A549 (cell line): ENCODE measurements around the gene ARIH2. TPM values are rescaled to one million over a fixed set of nuclear protein-coding genes. Genes with fewer than 3 reads are reported as not detected.

ENCODE experiments used
- ATAC-seq, 2 experiments: fragments of 200-7000 bp in 1 of 2; fragments of >200 bp in 1 of 2; cut with Nextera tagmentation in 1 of 2; cut with Tn5 transposase in 1 of 2; 3 replicates each; pipeline versions ENCODE4 v1.8.0 to v1.9.1; 2018 to 2020; ENCODE audit warnings: mild to moderate bottlenecking in 1 of 2, moderate library complexity in 1 of 2
- CTCF ChIA-PET: fragments of 300-600 bp; sonication (Branson Sonifier 250); formaldehyde crosslinking; extraction: SDS; loops from one replicate; lab custom pipeline; 2021; ENCODE audit warnings: antibody characterized with exemption, inconsistent platforms; lab: Yijun Ruan, JAX
- POLR2A ChIA-PET: fragments of 350-600 bp; formaldehyde crosslinking; extraction: SDS; loops from one replicate; lab custom pipeline; 2021; ENCODE audit warnings: antibody characterized with exemption, inconsistent platforms; lab: Yijun Ruan, JAX
- DNase-seq, 2 experiments: peaks; one replicate each; pipeline versions ENCODE4 v3.0.0 to v3.0.0-alpha.2; 2011 to 2016; ENCODE audit warnings: low read depth in 1 of 2, low spot score in 1 of 2
- FAIRE-seq: peaks from 2 replicates; lab custom pipeline; 2011; peaks lifted over from hg19 to GRCh38; lab: Jason Lieb, UNC
- H3K27ac ChIP-seq, 2 experiments: fragments of >200 bp; sonication (Bioruptor Twin); formaldehyde crosslinking; 3 replicates each; pipeline ENCODE4 v1.5.1; 2016 to 2017
- H3K4me1 ChIP-seq: fragments of >200 bp; sonication (Bioruptor Twin); formaldehyde crosslinking; 3 replicates; pipeline ENCODE4 v1.6.1; 2016
- H3K4me2 ChIP-seq: fragments of >200 bp; sonication (Bioruptor Twin); formaldehyde crosslinking; 3 replicates; pipeline ENCODE4 v1.6.1; 2016
- H3K4me3 ChIP-seq: fragments of >200 bp; sonication (Bioruptor Twin); formaldehyde crosslinking; 3 replicates; pipeline ENCODE4 v1.5.1; 2016
- H3K9me3 ChIP-seq: fragments of >200 bp; sonication (Bioruptor Twin); formaldehyde crosslinking; 3 replicates; pipeline ENCODE4 v1.6.1; 2016
- ATOH8 ChIP-seq: fragments of 250-450 bp; sonication (Bioruptor Pico); IDR thresholded peaks from 2 replicates; pipeline ENCODE4 v1.5.0; 2020; ENCODE audit warnings: low read depth, mild to moderate bottlenecking, moderate library complexity
- CBX8 ChIP-seq: fragments of 200-600 bp; sonication (generic); IDR thresholded peaks from 2 replicates; pipeline ENCODE4 v1.6.1; 2016
- CTCF ChIP-seq: fragments of >200 bp; sonication (Bioruptor Twin); formaldehyde crosslinking; IDR thresholded peaks from 3 replicates; pipeline ENCODE4 v1.5.1; 2016
- E2F6 ChIP-seq: IDR thresholded peaks from 2 replicates; pipeline ENCODE4 v1.6.1; 2012; ENCODE audit warnings: low read depth, borderline replicate concordance
- ELK1 ChIP-seq: fragments of 150-350 bp; IDR thresholded peaks from 2 replicates; pipeline ENCODE4 v1.6.1; 2014; ENCODE audit warnings: low read depth, mild to moderate bottlenecking, low read length
- GATA3 ChIP-seq: IDR thresholded peaks from 2 replicates; pipeline ENCODE4 v1.6.1; 2012; ENCODE audit warnings: borderline replicate concordance
- HOXB5 ChIP-seq: fragments of 250-450 bp; sonication (Bioruptor Pico); IDR thresholded peaks from 2 replicates; pipeline ENCODE4 v1.5.0; 2020; ENCODE audit warnings: mild to moderate bottlenecking, moderate library complexity
- JUN ChIP-seq, 2 experiments: fragments of >200 bp; sonication (Bioruptor Twin); formaldehyde crosslinking; IDR thresholded peaks; 2 replicates in 1 of 2; 3 replicates in 1 of 2; pipeline ENCODE4 v1.6.1; 2016 to 2017
- MAFK ChIP-seq: fragments of 450-650 bp; IDR thresholded peaks from 2 replicates; pipeline ENCODE4 v1.6.1; 2014; ENCODE audit not compliant: partially characterized antibody
- MAZ ChIP-seq: fragments of 150-350 bp; IDR thresholded peaks from 2 replicates; pipeline ENCODE4 v1.6.1; 2014; ENCODE audit warnings: antibody characterized with exemption, low read depth, low read length, borderline replicate concordance
- MYC ChIP-seq: IDR thresholded peaks from 2 replicates; pipeline ENCODE4 v1.6.1; 2012; ENCODE audit warnings: mild to moderate bottlenecking, inconsistent platforms, low read length, improper control_type of control experiment, borderline replicate concordance
- NFE2L2 ChIP-seq: fragments of 150-350 bp; conservative IDR thresholded peaks from 2 replicates; pipeline ENCODE4 v1.6.1; 2014; ENCODE audit warnings: low read length
- PBX3 ChIP-seq: IDR thresholded peaks from 2 replicates; pipeline ENCODE4 v1.6.1; 2012
- RFX5 ChIP-seq: fragments of 450-650 bp; IDR thresholded peaks from 2 replicates; pipeline ENCODE4 v1.7.1; 2014; ENCODE audit warnings: antibody characterized with exemption, mild to moderate bottlenecking, moderate library complexity
- TP53 ChIP-seq: fragments of 250-450 bp; sonication (Bioruptor Pico); IDR thresholded peaks from 2 replicates; pipeline ENCODE4 v1.5.0; 2021; ENCODE audit warnings: mild to moderate bottlenecking, moderate library complexity
- USF2 ChIP-seq: fragments of 450-650 bp; IDR thresholded peaks from 2 replicates; pipeline ENCODE4 v1.6.1; 2014; ENCODE audit warnings: antibody characterized with exemption
- WGBS: methylation state at CpG from one replicate; pipeline ENCODE4 v1.1.6; 2017; ENCODE audit errors: missing lambda C conversion rate; 5-methylcytosine and 5-hydroxymethylcytosine counted together
- polyA plus RNA-seq, 4 experiments: library from polyadenylated mRNA; depleted of rRNA in 3 of 4; stranded (reverse); fragments of >200 nt; fragmentation: RNase III in 1 of 4; extraction: RNeasy Plus Mini Kit Qiagen cat#74134 plus additional on column Dnase treatment in 1 of 4; gene quantifications; 2 replicates in 3 of 4; 3 replicates in 1 of 4; pipeline ENCODE4 v1.2.3, GENCODE V29; 2011 to 2017

ARIH2 gene
- polyA plus RNA-seq, 2 of the 4 experiments (the other 2 are of a cell fraction), result 52.4 to 88.8 TPM

- ATAC-seq (no peak), FAIRE-seq (no peak), DNase-seq (no peak)
- Histone ChIP-seq H3K9me3 (no peaks in the 10 kb centered on the region), H3K4me1 (peaks cover 21% of the 10 kb centered on the region; the same call in 2 of the 3 replicates), H3K4me2 (no peak overlapping the region), H3K4me3 (no peak overlapping the region), H3K27ac (no peak overlapping the region)
- TF ChIP-seq NFE2L2 (no peak), TP53 (CRISPR knock-in tag) (no peak)
- 72% methylated on average over 3 of the region's 3 CpGs for WGBS
- ChIA-PET CTCF (interaction anchor here (0.6 to 30.1 kb wide), 3 partner anchors 10 to 25 kb away, joined by 3 to 385 read pairs (median 65); partner anchors contain the start of genes DALRD3, NDUFAF3 and P4HTM), POLR2A (no interaction called here)
Observed at GRCh38 chr3:49009396-49009795, 90.8 kb downstream of the ARIH2 start.

GRCh38 chr3:49012441-49013017, 93.9 kb downstream of the ARIH2 start:
- TF ChIP-seq ELK1, result no peak
- H3K27ac ChIP-seq, result no peak overlapping the region
- H3K4me1 ChIP-seq, result peaks cover 13% of the 10 kb centered on the region; the same call in 2 of the 3 replicates
- no peak for ATAC-seq
- ChIA-PET CTCF (interaction anchor here (1.4 to 30.1 kb wide), 5 partner anchors 8 to 82 kb away, joined by 3 to 385 read pairs (median 6); partner anchors contain the start of genes NDUFAF3, P4HTM and QRICH1), POLR2A (interaction anchor here (0.6 to 2.5 kb wide), 2 partner anchors 9 to 612 kb away, joined by 8 to 10 read pairs; partner anchors contain the start of gene NDUFAF3)
- WGBS, result 86% methylated on average over 8 of the region's 17 CpGs
- H3K4me3 ChIP-seq, result no peak overlapping the region
- H3K4me2 ChIP-seq, result no peak overlapping the region
- no peak for DNase-seq
- H3K9me3 ChIP-seq, result no peaks in the 10 kb centered on the region
- no peak for FAIRE-seq

GRCh38 chr3:49013113-49013737, 94.6 kb downstream of the ARIH2 start:
- H3K4me2 ChIP-seq, result no peak overlapping the region
- ATAC-seq (no peak), FAIRE-seq (no peak), DNase-seq (no peak)
- POLR2A ChIA-PET, result interaction anchor here (0.7 kb wide), 1 partner anchor 8 kb away, joined by 3 read pairs; the partner anchor contains the start of gene NDUFAF3
- no peak for TF ChIP-seq MYC
- no peak for TF ChIP-seq ATOH8 (CRISPR knock-in tag)
- TF ChIP-seq E2F6, result no peak
- TF ChIP-seq MAZ, result no peak
- TF ChIP-seq GATA3, result no peak
- no peak for TF ChIP-seq MAFK
- no peak for TF ChIP-seq USF2
- no peak for TF ChIP-seq JUN (IDR thresholded peaks at IDR 0.05)
- no peak for TF ChIP-seq PBX3
- TF ChIP-seq RFX5, result no peak
- no peak for TF ChIP-seq CTCF
- TF ChIP-seq HOXB5 (CRISPR knock-in tag), result no peak
- no peak for TF ChIP-seq CBX8
- no peaks in the 10 kb centered on the region for H3K9me3 ChIP-seq
- H3K27ac ChIP-seq, result no peak overlapping the region
- CTCF ChIA-PET, result interaction anchor here (0.8 to 30.1 kb wide), 10 partner anchors 8 to 436 kb away, joined by 3 to 385 read pairs (median 5); partner anchors contain the start of genes IMPDH2, NDUFAF3, P4HTM and QRICH1
- WGBS, result 90% methylated on average over 14 of the region's 19 CpGs
- H3K4me3 ChIP-seq, result no peak overlapping the region
- H3K4me1 ChIP-seq, result peaks cover 10% of the 10 kb centered on the region; the same call in 2 of the 3 replicates
